GM12891 (cell line): Measurements from ENCODE around the gene CCDC63.

Experiments
- PAX5 ChIP-seq: IDR thresholded peaks from 2 replicates; pipeline ENCODE4 v1.6.1; 2011; ENCODE audit warnings: low read length, moderate library complexity, mild to moderate bottlenecking; ENCODE audit not compliant: insufficient read depth, severe bottlenecking
- POLR2A ChIP-seq: IDR thresholded peaks from 2 replicates; pipeline ENCODE4 v1.6.1; 2011; ENCODE audit warnings: low read depth, low read length, control low read depth
- POLR2AphosphoS5 ChIP-seq: IDR thresholded peaks from 2 replicates; pipeline ENCODE4 v1.6.1; 2011; ENCODE audit warnings: low read depth, low read length, control low read depth
- POU2F2 ChIP-seq: IDR thresholded peaks from 2 replicates; pipeline ENCODE4 v1.6.1; 2011; ENCODE audit warnings: low read depth, mild to moderate bottlenecking, control low read depth, low read length, moderate library complexity
- SPI1 ChIP-seq: IDR thresholded peaks from 2 replicates; pipeline ENCODE4 v1.6.1; 2011; ENCODE audit warnings: low read depth, low read length, control low read depth
- TAF1 ChIP-seq: IDR thresholded peaks from 2 replicates; pipeline ENCODE4 v1.6.1; 2011; ENCODE audit warnings: low read depth, low read length, control low read depth

- 0 out of 2 replicates have a peak, but pooled peaks have one; percentile 25 for TF ChIP-seq TAF1
- TF ChIP-seq POLR2A = peak; percentile 36; the same call in 1 of the 2 replicates
- 0 out of 2 replicates have a peak, but pooled peaks have one; percentile 54 for TF ChIP-seq POLR2AphosphoS5
- TF ChIP-seq SPI1 = peak; percentile 100
- peak; percentile 91 for TF ChIP-seq POU2F2
- no peak for TF ChIP-seq PAX5
These were observed 66.6 kb downstream of the CCDC63 start for GRCh38 chr12:110913119-110914056.
